HCT116 (cell line): ENCODE results near the gene LY6G6F. TPM values are rescaled to one million over a fixed set of nuclear protein-coding genes. Genes with fewer than 3 reads are reported as not detected.
A peak's percentile ranks its signal among the peaks of the same experiment; 100 is the strongest.

ENCODE experiments used
- ATAC-seq: fragments of 200-7000 bp; cut with Tn5 transposase; 2 replicates; pipeline ENCODE4 v1.9.1; 2020; ENCODE audit warnings: mild to moderate bottlenecking, moderate library complexity
- BruUV-seq: library from RNA; stranded (reverse); fragments of 400-500 nt; replicated peaks from 2 replicates; lab custom pipeline; 2021; lab: Mats Ljungman, UMichigan
- CTCF ChIA-PET: fragments of 300-600 bp; sonication (Branson Sonifier 250); formaldehyde crosslinking; loops from one replicate; lab custom pipeline; 2021; ENCODE audit warnings: antibody characterized with exemption; lab: Charles Lee
- POLR2A ChIA-PET: fragments of 300-600, 350-600 bp; sonication (Branson Sonifier 250); formaldehyde crosslinking; loops from one replicate; lab custom pipeline; 2021; ENCODE audit warnings: antibody characterized with exemption; lab: Charles Lee
- RAD21 ChIA-PET, 2 experiments: fragments of 300-600 bp; sonication (Branson Sonifier 250); formaldehyde crosslinking; loops; one replicate each; lab custom pipeline; 2023; ENCODE audit warnings: low total read pairs in 2 of 2; ENCODE audit not compliant: uncharacterized antibody in 2 of 2, unreplicated experiment in 2 of 2, low non-redundant PET in 1 of 2; lab: Charles Lee
- DNase-seq: peaks from one replicate; pipeline ENCODE4 v3.0.0-alpha.2; 2010; ENCODE audit warnings: low read depth, low spot score
- H2AFZ ChIP-seq: fragments of 200-600 bp; shearing (Covaris generic), sonication (generic); 2 replicates; pipeline ENCODE4 v1.6.1; 2017; ENCODE audit warnings: low read depth, mixed run types, mixed read lengths, antibody characterized with exemption, low read length; ENCODE audit not compliant: poor library complexity, severe bottlenecking
- H3K27ac ChIP-seq: 2 replicates; pipeline ENCODE4 v1.5.1; 2012; ENCODE audit warnings: low read depth, low read length
- H3K27me3 ChIP-seq: fragments of 200-600 bp; sonication (generic); 2 replicates; pipeline ENCODE4 v1.6.1; 2016; ENCODE audit warnings: mixed run types, low read length, mixed read lengths; ENCODE audit not compliant: insufficient read depth
- H3K36me3 ChIP-seq, 2 experiments: fragments of 200-500 bp in 1 of 2; fragments of 200-600 bp in 1 of 2; sonication (Bioruptor generic) in 1 of 2; sonication (generic) in 1 of 2; 2 replicates each; pipeline versions ENCODE4 v1.5.1 to v1.6.1; 2014 to 2016; ENCODE audit warnings: low read length in 2 of 2, inconsistent platforms in 1 of 2, mixed read lengths in 1 of 2, mixed run types in 1 of 2; ENCODE audit not compliant: insufficient read depth in 2 of 2, control insufficient read depth in 1 of 2
- H3K4me1 ChIP-seq, 2 experiments: fragments of 200-600 bp in 1 of 2; sonication (generic) in 1 of 2; 2 replicates each; pipeline versions ENCODE4 v1.5.1 to v1.6.1; 2012 to 2017; ENCODE audit warnings: low read length in 2 of 2, inconsistent platforms in 1 of 2, mild to moderate bottlenecking in 1 of 2, mixed read lengths in 1 of 2, mixed run types in 1 of 2, moderate library complexity in 1 of 2; ENCODE audit not compliant: insufficient read depth in 2 of 2, control insufficient read depth in 1 of 2
- H3K4me2 ChIP-seq: fragments of 200-600 bp; sonication (generic); 2 replicates; pipeline ENCODE4 v1.6.1; 2017; ENCODE audit warnings: mixed run types, low read length, mixed read lengths
- H3K4me3 ChIP-seq, 2 experiments: fragments of 200-600 bp in 1 of 2; sonication (generic) in 1 of 2; replicated peaks in 1 of 2; 2 replicates each; pipeline ENCODE4 v1.5.1; 2011 to 2016; ENCODE audit warnings: low read length in 2 of 2, control low read depth in 1 of 2, low read depth in 1 of 2, mild to moderate bottlenecking in 1 of 2, mixed read lengths in 1 of 2, mixed run types in 1 of 2
- H3K79me2 ChIP-seq: fragments of 200-600 bp; sonication (generic); 2 replicates; pipeline ENCODE4 v1.6.1; 2017; ENCODE audit warnings: mild to moderate bottlenecking, mixed run types, low read length, moderate library complexity, mixed read lengths; ENCODE audit not compliant: insufficient read depth
- H3K9ac ChIP-seq: fragments of 200-600 bp; sonication (generic); 2 replicates; pipeline ENCODE4 v1.6.1; 2016; ENCODE audit warnings: low read length, mixed read lengths
- H3K9me2 ChIP-seq: fragments of 200-600 bp; sonication (generic), shearing (Covaris generic); 2 replicates; pipeline ENCODE4 v1.6.1; 2017; ENCODE audit warnings: mixed run types, mild to moderate bottlenecking, moderate library complexity; ENCODE audit not compliant: insufficient read depth
- H3K9me3 ChIP-seq, 2 experiments: fragments of 200-500 bp in 1 of 2; fragments of 200-600 bp in 1 of 2; sonication (Bioruptor generic) in 1 of 2; sonication (generic) in 1 of 2; 2 replicates each; pipeline ENCODE4 v1.6.1; 2014 to 2017; ENCODE audit warnings: low read length in 2 of 2, mixed read lengths in 2 of 2, inconsistent platforms in 1 of 2, low read depth in 1 of 2, mild to moderate bottlenecking in 1 of 2, mixed run types in 1 of 2, moderate library complexity in 1 of 2; ENCODE audit not compliant: control insufficient read depth in 1 of 2, insufficient read depth in 1 of 2
- H4K20me1 ChIP-seq: fragments of 200-600 bp; sonication (generic), shearing (Covaris generic); 2 replicates; pipeline ENCODE4 v1.6.1; 2017; ENCODE audit warnings: mixed run types, mild to moderate bottlenecking, moderate library complexity; ENCODE audit not compliant: insufficient read depth
- CBX3 ChIP-seq: IDR thresholded peaks from 2 replicates; pipeline ENCODE4 v1.6.1; 2012; ENCODE audit warnings: low read depth
- EZH2 ChIP-seq: fragments of 200-600 bp; sonication (generic); IDR thresholded peaks from 2 replicates; pipeline ENCODE4 v1.6.1; 2017; ENCODE audit warnings: antibody characterized with exemption, mixed run types
- POLR2A ChIP-seq: IDR thresholded peaks from 2 replicates; pipeline ENCODE4 v1.7.0; 2011; ENCODE audit warnings: borderline replicate concordance; ENCODE audit not compliant: insufficient read depth, insufficient read length; ENCODE audit errors: extremely low read depth
- POLR2AphosphoS5 ChIP-seq: IDR thresholded peaks from 2 replicates; pipeline ENCODE4 v1.6.1; 2011; ENCODE audit warnings: mild to moderate bottlenecking, low read depth, low read length, moderate library complexity
- RAD21 ChIP-seq: IDR thresholded peaks from 2 replicates; pipeline ENCODE4 v1.6.1; 2012; ENCODE audit warnings: low read depth, mild to moderate bottlenecking
- REST ChIP-seq: IDR thresholded peaks from 2 replicates; pipeline ENCODE4 v1.6.1; 2012; ENCODE audit warnings: low read depth
- YY1 ChIP-seq: IDR thresholded peaks from 2 replicates; pipeline ENCODE4 v1.6.1; 2011; ENCODE audit warnings: low read length, low read depth, moderate library complexity, mild to moderate bottlenecking; ENCODE audit not compliant: insufficient replicate concordance; ENCODE audit errors: extremely low read depth
- intact Hi-C: fragments of 100-400 bp; cut with micrococcal nuclease; formaldehyde crosslinking; loops from 2 replicates; pipeline ENCODE4 v1.10.0; 2022
- total RNA-seq: library from RNA; stranded (reverse); gene quantifications from one replicate; pipeline ENCODE4 v1.2.1, GENCODE V29; 2021; ENCODE audit not compliant: unreplicated experiment

The LY6G6F gene
- total RNA-seq, 1 experiment from 2014 or later: not detected

GRCh38 chr6:31711233-31711632 lies 4.6 kb downstream of the LY6G6F start:
- H3K4me2 ChIP-seq: peak overlapping the region; percentile 31; the same call in 1 of the 2 replicates
- intact Hi-C loops: no loop called here
- POLR2A ChIA-PET: interaction anchor here (0.6 kb wide), 1 partner anchor 1461 kb away, joined by 3 read pairs; no protein-coding TSS in a partner anchor

More at GRCh38 chr6:31711233-31711632, 4.6 kb downstream of the LY6G6F start:
- no peak overlapping the region for H3K9ac ChIP-seq
- H4K20me1 ChIP-seq: no peaks in the 10 kb centered on the region
- no peaks in the 10 kb centered on the region for H3K27me3 ChIP-seq
- no peaks in the 10 kb centered on the region for H3K36me3 ChIP-seq
- ChIA-PET CTCF (interaction anchor here (1.4 kb wide), 1 partner anchor 58 kb away, joined by 3 read pairs; no protein-coding TSS in a partner anchor), RAD21 (interaction anchor here in 1 of 2 experiments (0.7 kb wide), 1 partner anchor 18 kb away, joined by 3 read pairs; no protein-coding TSS in a partner anchor)
- H3K9me2 ChIP-seq: no peaks in the 10 kb centered on the region
- H3K79me2 ChIP-seq: no peaks in the 10 kb centered on the region
- no peaks in the 10 kb centered on the region for H3K9me3 ChIP-seq
- no TSS peak for BruUV-seq
- no peak overlapping the region for H2AFZ ChIP-seq
- H3K27ac ChIP-seq: no peak overlapping the region
- no peak for ATAC-seq
- H3K4me1 ChIP-seq: peaks cover 13 to 24% of the 10 kb centered on the region in 2 experiments; a peak in 3 of 4 replicates
- no peak for DNase-seq
- TF ChIP-seq YY1: no peak
- no peak for TF ChIP-seq REST
- TF ChIP-seq POLR2AphosphoS5: no peak
- TF ChIP-seq CBX3: no peak
- no peak for TF ChIP-seq EZH2
- no peak for TF ChIP-seq RAD21
- no peak for TF ChIP-seq POLR2A
- no peak overlapping the region for H3K4me3 ChIP-seq
